Liver (tissue), 9 donors: Measurements from ENCODE around the gene ARHGAP30. TPM values are rescaled to one million over a fixed set of nuclear protein-coding genes. Genes with fewer than 3 reads are reported as not detected.

Experiments
- DNase-seq: peaks from one replicate; pipeline ENCODE4 v3.0.0-alpha.2; 2017; ENCODE audit warnings: low spot score
- H3K27ac ChIP-seq, 2 donors: one replicate each; pipeline ENCODE4 v1.7.0; 2013; ENCODE audit warnings: inconsistent platforms in 2 of 2, low read length in 2 of 2, control low read depth in 1 of 2, low read depth in 1 of 2, mild to moderate bottlenecking in 1 of 2
- H3K27me3 ChIP-seq, 4 donors: one replicate each; pipeline versions ENCODE4 v1.6.1 to v1.7.0; 2013; ENCODE audit warnings: low read length in 3 of 4, inconsistent platforms in 1 of 4, mild to moderate bottlenecking in 1 of 4, moderate library complexity in 1 of 4; ENCODE audit not compliant: control insufficient read depth in 4 of 4, insufficient read depth in 4 of 4
- H3K36me3 ChIP-seq, 4 donors: one replicate each; pipeline versions ENCODE4 v1.6.1 to v1.7.0; 2013; ENCODE audit warnings: low read length in 3 of 4, mild to moderate bottlenecking in 3 of 4, low read depth in 1 of 4, moderate library complexity in 1 of 4; ENCODE audit not compliant: control insufficient read depth in 4 of 4, insufficient read depth in 3 of 4
- H3K4me1 ChIP-seq, 4 donors: one replicate each; pipeline versions ENCODE4 v1.6.1 to v1.7.0; 2013; ENCODE audit warnings: low read length in 3 of 4, mild to moderate bottlenecking in 3 of 4, moderate library complexity in 1 of 4; ENCODE audit not compliant: control insufficient read depth in 4 of 4, insufficient read depth in 4 of 4
- H3K4me3 ChIP-seq, 3 donors: one replicate each; pipeline versions ENCODE4 v1.6.1 to v1.7.0; 2013; ENCODE audit warnings: low read length in 3 of 3, control low read depth in 1 of 3, low read depth in 1 of 3, mild to moderate bottlenecking in 1 of 3
- H3K9ac ChIP-seq, 2 donors: one replicate each; pipeline ENCODE4 v1.7.0; 2013; ENCODE audit warnings: low read length in 2 of 2, mild to moderate bottlenecking in 2 of 2, moderate library complexity in 2 of 2, control low read depth in 1 of 2, low read depth in 1 of 2
- H3K9me3 ChIP-seq, 4 donors: one replicate each; pipeline versions ENCODE4 v1.6.1 to v1.7.0; 2013; ENCODE audit warnings: low read length in 3 of 4; ENCODE audit not compliant: control insufficient read depth in 4 of 4
- ATF3 ChIP-seq: IDR thresholded peaks from 2 replicates; pipeline ENCODE4 v1.6.1; 2016; ENCODE audit warnings: antibody characterized with exemption
- EGR1 ChIP-seq, 2 donors: IDR thresholded peaks; 2 replicates each; pipeline ENCODE4 v1.6.1; 2016 to 2018; ENCODE audit warnings: antibody characterized with exemption in 2 of 2, low read depth in 2 of 2
- FOXA1 ChIP-seq: IDR thresholded peaks from 2 replicates; pipeline ENCODE4 v1.6.1; 2016; ENCODE audit warnings: antibody characterized with exemption
- FOXA2 ChIP-seq: IDR thresholded peaks from 2 replicates; pipeline ENCODE4 v1.6.1; 2016; ENCODE audit warnings: antibody characterized with exemption
- GABPA ChIP-seq, 2 donors: IDR thresholded peaks in 1 of 2; conservative IDR thresholded peaks in 1 of 2; 2 replicates each; pipeline ENCODE4 v1.6.1; 2016; ENCODE audit warnings: antibody characterized with exemption in 2 of 2, mild to moderate bottlenecking in 1 of 2, moderate library complexity in 1 of 2
- HNF4A ChIP-seq, 2 donors: conservative IDR thresholded peaks; 2 replicates each; pipeline ENCODE4 v1.6.1; 2016; ENCODE audit warnings: antibody characterized with exemption in 2 of 2, mild to moderate bottlenecking in 2 of 2
- HNF4G ChIP-seq: IDR thresholded peaks from 2 replicates; pipeline ENCODE4 v1.6.1; 2016; ENCODE audit warnings: antibody characterized with exemption
- JUND ChIP-seq, 2 donors: IDR thresholded peaks; 2 replicates each; pipeline ENCODE4 v1.6.1; 2016; ENCODE audit warnings: antibody characterized with exemption in 2 of 2
- MAX ChIP-seq: IDR thresholded peaks from 2 replicates; pipeline ENCODE4 v1.6.1; 2016; ENCODE audit warnings: antibody characterized with exemption
- NR2F2 ChIP-seq: IDR thresholded peaks from 2 replicates; pipeline ENCODE4 v1.6.1; 2016; ENCODE audit warnings: antibody characterized with exemption
- RAD21 ChIP-seq, 2 donors: IDR thresholded peaks; 2 replicates each; pipeline ENCODE4 v1.6.1; 2016; ENCODE audit warnings: antibody characterized with exemption in 2 of 2, mild to moderate bottlenecking in 2 of 2
- RXRA ChIP-seq, 2 donors: IDR thresholded peaks; 2 replicates each; pipeline ENCODE4 v1.6.1; 2017 to 2018; ENCODE audit warnings: antibody characterized with exemption in 2 of 2, mild to moderate bottlenecking in 1 of 2
- SP1 ChIP-seq: IDR thresholded peaks from 2 replicates; pipeline ENCODE4 v1.6.1; 2018; ENCODE audit warnings: antibody characterized with exemption, mild to moderate bottlenecking
- TAF1 ChIP-seq: conservative IDR thresholded peaks from 2 replicates; pipeline ENCODE4 v1.6.1; 2016; ENCODE audit warnings: antibody characterized with exemption, mild to moderate bottlenecking
- YY1 ChIP-seq: IDR thresholded peaks from 2 replicates; pipeline ENCODE4 v1.6.1; 2016; ENCODE audit warnings: antibody characterized with exemption, mild to moderate bottlenecking
- WGBS: extraction: QIAGEN DNeasy Blood & Tissue Kit; methylation state at CpG from one replicate; pipeline ENCODE4 v1.1.7; 2013; 5-methylcytosine and 5-hydroxymethylcytosine counted together
- polyA plus RNA-seq, 2 donors: library from polyadenylated mRNA; stranded (reverse) in 1 of 2; unstranded in 1 of 2; fragments of 200-250 nt in 1 of 2; fragments of >200 nt in 1 of 2; fragmentation: Nextera tagmentation in 1 of 2; extraction: Ambion mirVana in 1 of 2; gene quantifications; one replicate each; pipeline versions ENCODE4 v1.2.1 to v1.2.3, GENCODE V29; 2013 to 2015
- total RNA-seq, 2 donors: library from RNA; depleted of rRNA; stranded (reverse); fragments of >200 nt; gene quantifications; one replicate each; pipeline ENCODE4 v1.2.3, GENCODE V29; 2014
- TF ChIP-seq, protein P1 (sequence below): IDR thresholded peaks from 2 replicates; pipeline ENCODE4 v1.6.1; 2016; ENCODE audit warnings: antibody characterized with exemption, mild to moderate bottlenecking
- TF ChIP-seq, protein P2 (sequence below): fragments of 150-350 bp; IDR thresholded peaks from 2 replicates; pipeline ENCODE4 v1.5.1; 2017; ENCODE audit warnings: improper control_type of control experiment, low read depth, low read length; ENCODE audit not compliant: missing input control
- donor health status: healthy.
- donor health status: healthy.
- donor health status: healthy.
- donor health status: healthy.
- donor health status: healthy.

The ARHGAP30 gene
- total and polyA plus RNA-seq, 4 donors = 1.2 to 8.9 (median 5.0) TPM

GRCh38 chr1:161082483-161082882, 12.8 kb upstream of the ARHGAP30 start:
- Histone ChIP-seq H3K4me3 (no peak overlapping the region), H3K27me3 (no peaks in the 10 kb centered on the region), H3K36me3 (no peaks in the 10 kb centered on the region), H3K4me1 (no peaks in the 10 kb centered on the region), H3K9me3 (no peaks in the 10 kb centered on the region), H3K9ac (no peak overlapping the region), H3K27ac (no peak overlapping the region)
- 88% methylated on average over 2 of the region's 2 CpGs for WGBS
- TF ChIP-seq RAD21 (IDR thresholded peaks at IDR 0.05) (no peak), ATF3 (no peak), FOXA2 (no peak), HNF4G (no peak), RXRA (IDR thresholded peaks at IDR 0.05) (no peak)
- DNase-seq = no peak

DNA sequence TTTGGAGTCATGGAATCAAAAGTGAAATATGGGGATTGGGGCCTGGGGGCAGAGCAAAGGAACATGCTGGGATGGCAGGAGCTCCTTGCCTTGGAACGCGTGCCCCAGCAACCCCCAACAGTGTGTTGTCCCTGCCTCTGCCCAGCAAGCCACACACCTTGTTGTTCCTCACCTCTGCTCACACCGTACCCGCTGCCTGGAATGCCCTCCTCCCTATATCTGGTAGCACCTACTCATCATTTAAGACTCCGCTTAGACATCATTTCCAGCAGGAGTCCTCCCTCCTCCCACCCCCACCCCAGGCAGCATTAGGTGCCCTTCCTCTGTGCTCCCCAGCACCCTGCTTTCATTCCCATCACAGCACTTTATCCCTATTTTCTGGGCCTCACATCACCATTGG, 11.8 kb upstream of the ARHGAP30 start:
- Histone ChIP-seq H3K36me3 (no peaks in the 10 kb centered on the region), H3K27ac (no peak overlapping the region), H3K9me3 (no peaks in the 10 kb centered on the region), H3K27me3 (no peaks in the 10 kb centered on the region), H3K4me3 (no peak overlapping the region), H3K4me1 (no peaks in the 10 kb centered on the region), H3K9ac (no peak overlapping the region)
- DNase-seq = no peak
- 77% methylated on average over 5 of the region's 5 CpGs for WGBS
- TF ChIP-seq FOXA1 (no peak), YY1 (no peak), SP1 (no peak), RAD21 (IDR thresholded peaks at IDR 0.05) (no peak), GABPA (IDR thresholded peaks at IDR 0.05 in 1 of 2, conservative IDR thresholded peaks at IDR 0.05 in 1 of 2) (no peak), FOXA2 (no peak), JUND (IDR thresholded peaks at IDR 0.05) (no peak), MAX (no peak), TAF1 (no peak), NR2F2 (no peak), HNF4A (conservative IDR thresholded peaks at IDR 0.05) (no peak), EGR1 (IDR thresholded peaks at IDR 0.05; ENCODE audit: low read depth in 2 of 2) (no peak), HNF4G (no peak)
- TF ChIP-seq, protein P1, sequence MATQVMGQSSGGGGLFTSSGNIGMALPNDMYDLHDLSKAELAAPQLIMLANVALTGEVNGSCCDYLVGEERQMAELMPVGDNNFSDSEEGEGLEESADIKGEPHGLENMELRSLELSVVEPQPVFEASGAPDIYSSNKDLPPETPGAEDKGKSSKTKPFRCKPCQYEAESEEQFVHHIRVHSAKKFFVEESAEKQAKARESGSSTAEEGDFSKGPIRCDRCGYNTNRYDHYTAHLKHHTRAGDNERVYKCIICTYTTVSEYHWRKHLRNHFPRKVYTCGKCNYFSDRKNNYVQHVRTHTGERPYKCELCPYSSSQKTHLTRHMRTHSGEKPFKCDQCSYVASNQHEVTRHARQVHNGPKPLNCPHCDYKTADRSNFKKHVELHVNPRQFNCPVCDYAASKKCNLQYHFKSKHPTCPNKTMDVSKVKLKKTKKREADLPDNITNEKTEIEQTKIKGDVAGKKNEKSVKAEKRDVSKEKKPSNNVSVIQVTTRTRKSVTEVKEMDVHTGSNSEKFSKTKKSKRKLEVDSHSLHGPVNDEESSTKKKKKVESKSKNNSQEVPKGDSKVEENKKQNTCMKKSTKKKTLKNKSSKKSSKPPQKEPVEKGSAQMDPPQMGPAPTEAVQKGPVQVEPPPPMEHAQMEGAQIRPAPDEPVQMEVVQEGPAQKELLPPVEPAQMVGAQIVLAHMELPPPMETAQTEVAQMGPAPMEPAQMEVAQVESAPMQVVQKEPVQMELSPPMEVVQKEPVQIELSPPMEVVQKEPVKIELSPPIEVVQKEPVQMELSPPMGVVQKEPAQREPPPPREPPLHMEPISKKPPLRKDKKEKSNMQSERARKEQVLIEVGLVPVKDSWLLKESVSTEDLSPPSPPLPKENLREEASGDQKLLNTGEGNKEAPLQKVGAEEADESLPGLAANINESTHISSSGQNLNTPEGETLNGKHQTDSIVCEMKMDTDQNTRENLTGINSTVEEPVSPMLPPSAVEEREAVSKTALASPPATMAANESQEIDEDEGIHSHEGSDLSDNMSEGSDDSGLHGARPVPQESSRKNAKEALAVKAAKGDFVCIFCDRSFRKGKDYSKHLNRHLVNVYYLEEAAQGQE = no peak
- TF ChIP-seq, protein P2, sequence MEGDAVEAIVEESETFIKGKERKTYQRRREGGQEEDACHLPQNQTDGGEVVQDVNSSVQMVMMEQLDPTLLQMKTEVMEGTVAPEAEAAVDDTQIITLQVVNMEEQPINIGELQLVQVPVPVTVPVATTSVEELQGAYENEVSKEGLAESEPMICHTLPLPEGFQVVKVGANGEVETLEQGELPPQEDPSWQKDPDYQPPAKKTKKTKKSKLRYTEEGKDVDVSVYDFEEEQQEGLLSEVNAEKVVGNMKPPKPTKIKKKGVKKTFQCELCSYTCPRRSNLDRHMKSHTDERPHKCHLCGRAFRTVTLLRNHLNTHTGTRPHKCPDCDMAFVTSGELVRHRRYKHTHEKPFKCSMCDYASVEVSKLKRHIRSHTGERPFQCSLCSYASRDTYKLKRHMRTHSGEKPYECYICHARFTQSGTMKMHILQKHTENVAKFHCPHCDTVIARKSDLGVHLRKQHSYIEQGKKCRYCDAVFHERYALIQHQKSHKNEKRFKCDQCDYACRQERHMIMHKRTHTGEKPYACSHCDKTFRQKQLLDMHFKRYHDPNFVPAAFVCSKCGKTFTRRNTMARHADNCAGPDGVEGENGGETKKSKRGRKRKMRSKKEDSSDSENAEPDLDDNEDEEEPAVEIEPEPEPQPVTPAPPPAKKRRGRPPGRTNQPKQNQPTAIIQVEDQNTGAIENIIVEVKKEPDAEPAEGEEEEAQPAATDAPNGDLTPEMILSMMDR = no peak
